T-helper 1 cell treated with Interleukin-12 subunit alpha and Interleukin-12 subunit beta and Interleukin-4 antibody, amounts not matched to agents 30 μg/mL and 1 μg/mL, for 36 hours (primary cell): ENCODE data around the gene ADAMTS3.

Experiments
- H3K27ac Mint-ChIP-seq: one replicate; pipeline ENCODE4 v1.8.0; 2021; ENCODE audit warnings: mild to moderate bottlenecking, mixed read lengths
- H3K27me3 Mint-ChIP-seq: one replicate; pipeline ENCODE4 v1.8.0; 2021; ENCODE audit warnings: low read depth, mixed read lengths
- H3K36me3 Mint-ChIP-seq: one replicate; pipeline ENCODE4 v1.8.0; 2021; ENCODE audit warnings: low read depth, mixed read lengths
- H3K4me1 Mint-ChIP-seq: one replicate; pipeline ENCODE4 v1.8.0; 2021; ENCODE audit warnings: low read depth, mixed read lengths
- H3K4me3 Mint-ChIP-seq: one replicate; pipeline ENCODE4 v1.8.0; 2021; ENCODE audit warnings: mild to moderate bottlenecking, moderate library complexity, mixed read lengths
- H3K9me3 Mint-ChIP-seq: one replicate; pipeline ENCODE4 v1.8.0; 2021; ENCODE audit warnings: mixed read lengths

Gene ADAMTS3

GRCh38 chr4:72341432-72341820 is 227.6 kb downstream of the ADAMTS3 start:
- H3K27me3 Mint-ChIP-seq: no peaks in the 10 kb centered on the region
- H3K27ac Mint-ChIP-seq: no peak overlapping the region
- no peaks in the 10 kb centered on the region for H3K36me3 Mint-ChIP-seq
- no peaks in the 10 kb centered on the region for H3K4me1 Mint-ChIP-seq
- no peak overlapping the region for H3K4me3 Mint-ChIP-seq
- no peaks in the 10 kb centered on the region for H3K9me3 Mint-ChIP-seq

- no peaks in the 10 kb centered on the region for H3K4me1 Mint-ChIP-seq
- H3K27ac Mint-ChIP-seq: no peak overlapping the region
- no peaks in the 10 kb centered on the region for H3K27me3 Mint-ChIP-seq
- no peak overlapping the region for H3K4me3 Mint-ChIP-seq
- no peaks in the 10 kb centered on the region for H3K9me3 Mint-ChIP-seq
- no peaks in the 10 kb centered on the region for H3K36me3 Mint-ChIP-seq
Observed at GRCh38 chr4:72340803-72341431, 228.1 kb downstream of the ADAMTS3 start.

DNA sequence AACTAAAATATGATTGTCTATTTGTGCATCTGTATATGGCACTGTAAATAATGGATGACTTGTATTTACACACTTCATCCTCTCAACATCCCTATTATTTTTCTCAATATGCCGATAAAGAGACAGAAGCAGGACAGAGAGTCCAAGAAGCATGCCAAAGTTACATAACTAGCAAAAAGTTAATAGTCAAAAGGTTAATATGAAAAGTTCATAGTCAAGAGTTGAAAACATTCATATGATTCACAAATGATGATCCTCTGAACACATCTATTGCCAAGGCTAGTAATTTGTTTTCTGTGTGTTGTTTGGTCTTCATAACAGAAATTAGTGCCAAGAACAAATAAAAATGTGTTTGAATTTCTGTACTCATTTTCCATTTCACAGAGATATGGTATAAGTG is 231.0 kb downstream of the ADAMTS3 start:
- no peaks in the 10 kb centered on the region for H3K27me3 Mint-ChIP-seq
- H3K4me3 Mint-ChIP-seq: no peak overlapping the region
- H3K4me1 Mint-ChIP-seq: no peaks in the 10 kb centered on the region
- no peaks in the 10 kb centered on the region for H3K36me3 Mint-ChIP-seq
- no peak overlapping the region for H3K27ac Mint-ChIP-seq
- no peaks in the 10 kb centered on the region for H3K9me3 Mint-ChIP-seq

DNA sequence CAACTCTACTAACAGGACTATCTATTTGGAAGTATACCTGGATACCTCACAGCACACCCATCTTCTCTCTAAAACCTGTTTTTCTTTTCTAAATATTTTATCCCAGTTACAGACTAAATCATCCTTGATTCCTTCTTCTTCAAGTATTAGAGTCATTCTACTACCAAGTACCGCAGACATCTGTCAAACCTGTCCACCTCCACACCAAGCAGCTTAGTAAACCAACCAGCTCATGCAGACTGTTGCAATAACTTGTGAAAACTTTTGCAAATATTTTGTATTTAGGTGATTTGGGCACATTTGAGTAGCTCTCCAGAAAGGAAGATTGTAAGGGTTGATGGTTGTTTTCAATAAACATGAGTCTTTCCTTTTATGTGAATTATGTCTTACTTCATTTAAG is 238.6 kb downstream of the ADAMTS3 start:
- H3K36me3 Mint-ChIP-seq: no peaks in the 10 kb centered on the region
- no peak overlapping the region for H3K27ac Mint-ChIP-seq
- no peaks in the 10 kb centered on the region for H3K9me3 Mint-ChIP-seq
- H3K4me1 Mint-ChIP-seq: no peaks in the 10 kb centered on the region
- no peak overlapping the region for H3K4me3 Mint-ChIP-seq
- H3K27me3 Mint-ChIP-seq: no peaks in the 10 kb centered on the region

- peaks cover 4% of the 10 kb centered on the region for H3K27me3 Mint-ChIP-seq
- no peaks in the 10 kb centered on the region for H3K9me3 Mint-ChIP-seq
Observed at GRCh38 chr4:72326692-72327632, 242.1 kb downstream of the ADAMTS3 start.

GRCh38 chr4:72325215-72325614 is 243.8 kb downstream of the ADAMTS3 start:
- no peaks in the 10 kb centered on the region for H3K9me3 Mint-ChIP-seq
- no peaks in the 10 kb centered on the region for H3K36me3 Mint-ChIP-seq
- H3K27me3 Mint-ChIP-seq: peaks cover 4% of the 10 kb centered on the region
- H3K4me1 Mint-ChIP-seq: no peaks in the 10 kb centered on the region
- H3K4me3 Mint-ChIP-seq: no peak overlapping the region
- no peak overlapping the region for H3K27ac Mint-ChIP-seq

More at GRCh38 chr4:72326692-72327632, 242.1 kb downstream of the ADAMTS3 start:
- Mint-ChIP-seq H3K36me3 (no peaks in the 10 kb centered on the region), H3K4me3 (no peak overlapping the region), H3K4me1 (no peaks in the 10 kb centered on the region), H3K27ac (no peak overlapping the region)

DNA sequence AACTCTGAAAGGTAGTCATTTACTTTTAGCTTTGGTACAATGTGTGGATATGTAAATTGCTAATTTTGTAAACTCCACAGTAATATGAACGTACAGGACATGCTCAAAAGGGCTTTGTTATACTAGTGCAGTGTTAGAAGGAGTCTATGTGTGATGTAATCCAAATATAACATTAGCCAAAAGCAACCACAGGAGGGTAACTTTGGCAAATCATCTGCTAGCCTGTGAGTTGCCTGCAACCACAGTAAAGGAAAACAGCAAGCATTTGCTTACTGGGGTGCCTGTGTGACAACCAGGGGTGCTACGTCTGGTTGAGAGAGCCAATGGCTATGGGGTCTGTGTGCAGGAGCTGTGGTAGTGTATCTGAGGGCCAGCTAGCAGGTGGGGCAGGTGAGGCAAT is 245.8 kb downstream of the ADAMTS3 start:
- Mint-ChIP-seq H3K27ac (no peak overlapping the region), H3K4me1 (peaks cover 4% of the 10 kb centered on the region), H3K36me3 (no peaks in the 10 kb centered on the region), H3K4me3 (no peak overlapping the region), H3K27me3 (peaks cover 4% of the 10 kb centered on the region), H3K9me3 (no peaks in the 10 kb centered on the region)

GRCh38 chr4:72320223-72320948 is 248.6 kb downstream of the ADAMTS3 start:
- H3K4me1 Mint-ChIP-seq: peaks cover 4% of the 10 kb centered on the region
- no peaks in the 10 kb centered on the region for H3K36me3 Mint-ChIP-seq
- peaks cover 4% of the 10 kb centered on the region for H3K27me3 Mint-ChIP-seq
- H3K9me3 Mint-ChIP-seq: no peaks in the 10 kb centered on the region
- no peak overlapping the region for H3K27ac Mint-ChIP-seq
- H3K4me3 Mint-ChIP-seq: no peak overlapping the region

- no peak overlapping the region for H3K4me3 Mint-ChIP-seq
- H3K9me3 Mint-ChIP-seq: no peaks in the 10 kb centered on the region
- peaks cover 4% of the 10 kb centered on the region for H3K27me3 Mint-ChIP-seq
- H3K4me1 Mint-ChIP-seq: peaks cover 4% of the 10 kb centered on the region
- no peak overlapping the region for H3K27ac Mint-ChIP-seq
- H3K36me3 Mint-ChIP-seq: no peaks in the 10 kb centered on the region
Observed at GRCh38 chr4:72319601-72320021, 249.4 kb downstream of the ADAMTS3 start.

GRCh38 chr4:72318421-72319170 is 250.4 kb downstream of the ADAMTS3 start:
- H3K27me3 Mint-ChIP-seq: peaks cover 4% of the 10 kb centered on the region

DNA sequence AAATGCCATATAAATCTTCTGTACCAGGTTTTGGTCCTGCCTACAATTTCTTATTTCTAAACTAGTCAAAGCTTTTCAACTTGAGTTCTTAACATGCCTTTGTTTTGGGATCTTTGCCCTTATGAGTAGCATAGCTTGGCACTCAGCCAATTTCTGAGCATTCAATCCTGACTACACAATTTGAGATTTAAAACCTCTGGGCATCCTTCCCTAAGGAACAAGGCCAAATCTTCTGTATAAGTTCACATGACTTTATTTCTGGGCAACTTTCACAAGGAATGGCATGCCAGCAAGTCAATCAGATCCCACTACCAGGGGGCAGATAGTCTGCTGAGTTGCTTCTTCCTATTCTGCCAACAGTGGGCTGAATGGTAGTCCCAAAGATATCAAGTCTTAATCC is 254.2 kb downstream of the ADAMTS3 start:
- Mint-ChIP-seq H3K27ac (no peak overlapping the region), H3K4me1 (peaks cover 4% of the 10 kb centered on the region), H3K4me3 (no peak overlapping the region), H3K36me3 (no peaks in the 10 kb centered on the region), H3K9me3 (no peaks in the 10 kb centered on the region), H3K27me3 (no peaks in the 10 kb centered on the region)

More at GRCh38 chr4:72318421-72319170, 250.4 kb downstream of the ADAMTS3 start:
- Mint-ChIP-seq H3K9me3 (no peaks in the 10 kb centered on the region), H3K4me3 (no peak overlapping the region), H3K4me1 (peaks cover 4% of the 10 kb centered on the region), H3K27ac (no peak overlapping the region), H3K36me3 (no peaks in the 10 kb centered on the region)

GRCh38 chr4:72313121-72313520 is 255.9 kb downstream of the ADAMTS3 start:
- Mint-ChIP-seq H3K4me3 (no peak overlapping the region), H3K36me3 (no peaks in the 10 kb centered on the region), H3K27ac (no peak overlapping the region), H3K4me1 (no peaks in the 10 kb centered on the region), H3K27me3 (no peaks in the 10 kb centered on the region), H3K9me3 (no peaks in the 10 kb centered on the region)

DNA sequence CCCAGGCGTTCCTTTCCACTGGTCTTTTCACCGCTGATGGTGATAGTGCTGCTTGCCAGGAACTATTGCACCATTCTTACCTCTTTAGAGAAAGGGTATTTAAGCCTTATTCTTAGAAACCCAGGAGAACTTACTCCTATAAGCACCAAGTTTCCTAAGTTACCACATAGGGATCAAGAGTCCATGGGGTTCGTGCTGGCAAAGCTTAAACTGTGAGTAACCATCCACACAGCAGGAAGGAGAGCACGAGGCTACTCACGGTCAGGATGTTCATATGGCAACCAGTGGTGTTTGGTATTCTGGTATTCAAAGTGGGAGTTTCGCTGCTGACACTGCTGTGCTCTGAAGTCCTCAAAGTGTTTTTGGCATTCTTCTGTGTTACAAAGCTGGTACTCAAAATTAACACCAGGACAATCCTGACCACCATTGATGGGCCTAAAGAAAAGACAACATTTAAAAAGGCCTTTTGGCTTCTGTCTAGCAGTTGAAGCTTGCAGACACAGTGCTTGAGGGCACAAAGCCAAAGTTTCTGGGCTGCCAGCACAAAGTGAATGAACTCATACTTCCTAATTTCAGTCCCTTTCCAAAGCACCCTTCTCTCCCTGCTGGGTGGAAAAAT is 256.9 kb downstream of the ADAMTS3 start:
- Mint-ChIP-seq H3K4me1 (no peaks in the 10 kb centered on the region), H3K9me3 (no peaks in the 10 kb centered on the region), H3K4me3 (no peak overlapping the region)

GRCh38 chr4:72311291-72311690 is 257.7 kb downstream of the ADAMTS3 start:
- no peak overlapping the region for H3K4me3 Mint-ChIP-seq
- H3K27ac Mint-ChIP-seq: no peak overlapping the region
- H3K36me3 Mint-ChIP-seq: no peaks in the 10 kb centered on the region
- H3K9me3 Mint-ChIP-seq: no peaks in the 10 kb centered on the region
- H3K27me3 Mint-ChIP-seq: no peaks in the 10 kb centered on the region
- H3K4me1 Mint-ChIP-seq: no peaks in the 10 kb centered on the region

More for the DNA sequence above, 256.9 kb downstream of the ADAMTS3 start:
- H3K27me3 Mint-ChIP-seq: no peaks in the 10 kb centered on the region
- no peaks in the 10 kb centered on the region for H3K36me3 Mint-ChIP-seq
- H3K27ac Mint-ChIP-seq: no peak overlapping the region
